Tibial nerve (tissue), 3 donors: ENCODE measurements around the gene EPHX1.
"Not testable (repeated sequence)": the region's sequence is repeated elsewhere in the genome, so short reads cannot be mapped to it uniquely, and the experiment has no call there.

ENCODE experiments used
- CTCF ChIP-seq, 5 experiments: fragments of 200-600 bp in 3 of 5; fragments of 450-650 bp in 2 of 5; sonication (generic) in 3 of 5; IDR thresholded peaks; one replicate each; pipeline ENCODE4 v1.5.1; 2016 to 2019; ENCODE audit warnings: antibody characterized with exemption in 5 of 5, mild to moderate bottlenecking in 3 of 5, moderate library complexity in 2 of 5
- POLR2A ChIP-seq, 2 donors: fragments of 450-650 bp; IDR thresholded peaks; one replicate each; pipeline ENCODE4 v1.6.1; 2017; ENCODE audit warnings: antibody characterized with exemption in 2 of 2, mild to moderate bottlenecking in 2 of 2, moderate library complexity in 2 of 2

GRCh38 chr1:225887554-225888288, 77.8 kb downstream of the EPHX1 start:
- TF ChIP-seq CTCF, POLR2A (IDR thresholded peaks at IDR 0.05): not testable (repeated sequence)
